Left forelimb (tissue), 1 donor: ENCODE measurements around the gene MRFAP1L1.
"Not testable (repeated sequence)": the region's sequence is repeated elsewhere in the genome, so short reads cannot be mapped to it uniquely, and the experiment has no call there.

Experiments
- DNase-seq: peaks from one replicate; pipeline ENCODE4 v3.0.0-alpha.2; 2018; ENCODE audit warnings: low spot score

Gene MRFAP1L1

GRCh38 chr4:6734165-6734786, 24.6 kb upstream of the MRFAP1L1 start:
- DNase-seq, result no peak

GRCh38 chr4:6733358-6734164, 23.9 kb upstream of the MRFAP1L1 start:
- DNase-seq, result no peak

- DNase-seq, result no peak
Measured at GRCh38 chr4:6732441-6733357, 23.0 kb upstream of the MRFAP1L1 start.

- DNase-seq, result no peak
Measured at GRCh38 chr4:6731780-6732179, 22.1 kb upstream of the MRFAP1L1 start.

- no peak for DNase-seq
Measured at GRCh38 chr4:6731318-6731675, 21.6 kb upstream of the MRFAP1L1 start.

GRCh38 chr4:6730603-6731317, 21.1 kb upstream of the MRFAP1L1 start:
- no peak for DNase-seq

GRCh38 chr4:6728320-6729029, 18.8 kb upstream of the MRFAP1L1 start:
- DNase-seq, result no peak

GRCh38 chr4:6727943-6728250, 18.2 kb upstream of the MRFAP1L1 start:
- DNase-seq, result no peak

- DNase-seq, result no peak
Measured at GRCh38 chr4:6727081-6727942, 17.6 kb upstream of the MRFAP1L1 start.

GRCh38 chr4:6725427-6725961, 15.8 kb upstream of the MRFAP1L1 start:
- not testable (repeated sequence) for DNase-seq

- DNase-seq, result no peak
Measured at GRCh38 chr4:6724421-6725111, 14.9 kb upstream of the MRFAP1L1 start.

- no peak for DNase-seq
Measured at GRCh38 chr4:6723851-6724250, 14.2 kb upstream of the MRFAP1L1 start.

- no peak for DNase-seq
Measured at GRCh38 chr4:6722891-6723290, 13.2 kb upstream of the MRFAP1L1 start.

- DNase-seq, result no peak
Measured at GRCh38 chr4:6721121-6721520, 11.5 kb upstream of the MRFAP1L1 start.

- peak; percentile 90 for DNase-seq
Measured at GRCh38 chr4:6720202-6720699, 10.6 kb upstream of the MRFAP1L1 start.

GRCh38 chr4:6719611-6720179, 10.0 kb upstream of the MRFAP1L1 start:
- DNase-seq, result no peak

GRCh38 chr4:6718932-6719610, 9.4 kb upstream of the MRFAP1L1 start:
- DNase-seq, result no peak

- DNase-seq, result no peak
Measured at GRCh38 chr4:6716958-6717655, 7.4 kb upstream of the MRFAP1L1 start.
